ENCODE results near the gene CEP97.
"Not testable (repeated sequence)": the region's sequence is repeated elsewhere in the genome, so short reads cannot be mapped to it uniquely, and the experiment has no call there.

The CEP97 gene

DNA sequence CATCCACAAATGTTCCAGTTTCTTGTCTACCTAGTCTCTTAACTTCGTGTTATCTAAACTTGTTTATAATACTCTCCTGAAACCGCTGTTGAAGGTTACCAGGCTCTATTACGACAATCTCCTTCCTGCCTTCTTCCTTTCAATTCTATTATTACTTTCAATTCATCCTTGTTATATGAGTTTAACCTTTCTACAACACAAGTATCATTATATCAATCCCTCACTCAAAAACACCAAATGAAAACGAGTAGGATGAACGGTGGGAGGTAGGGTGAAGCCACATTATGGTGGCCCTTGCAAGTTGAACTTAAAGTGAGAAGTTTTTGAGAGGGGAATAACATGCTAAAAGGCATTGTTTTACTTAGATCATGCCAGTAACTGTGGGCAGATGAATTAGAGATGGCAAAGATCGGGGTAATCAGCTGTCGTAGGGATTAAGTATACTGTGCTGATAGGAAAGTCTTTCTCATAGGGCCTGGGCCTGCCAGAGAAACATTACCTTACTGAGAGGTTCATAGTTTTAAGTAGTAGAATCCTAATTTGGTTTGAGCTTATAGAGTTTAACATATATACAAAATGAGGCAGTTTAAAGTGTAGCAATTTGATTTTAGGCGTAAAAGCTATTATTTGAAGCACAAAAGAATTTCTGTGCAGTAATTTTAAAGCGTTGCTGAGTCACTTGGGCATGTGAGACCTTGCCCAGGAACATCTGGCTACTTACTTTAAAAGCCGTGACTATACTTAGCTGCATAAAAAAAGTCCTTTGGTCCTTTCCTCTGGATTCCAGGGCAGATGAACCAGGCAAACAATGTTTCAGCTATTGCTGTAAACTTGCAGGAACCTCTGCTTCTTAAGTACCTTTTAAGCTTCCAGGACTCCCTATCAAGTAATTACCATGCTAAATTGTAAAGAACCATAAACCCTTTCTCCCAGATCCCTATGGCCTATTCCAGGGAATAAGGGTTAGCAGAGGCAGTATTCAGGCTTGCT is 3.3 kb upstream of the CEP97 start:
- no peak overlapping the region for H3K9ac ChIP-seq (ENCODE audit: low read length)
- no peaks in the 10 kb centered on the region for H3K27me3 ChIP-seq (ENCODE audit: control insufficient read depth, insufficient read depth, low read length)
- no peaks in the 10 kb centered on the region for H3K4me1 ChIP-seq (ENCODE audit: control insufficient read depth, insufficient read depth, low read length)
- H3K4me3 ChIP-seq (ENCODE audit: low read length), result no peak overlapping the region
- H3K27ac ChIP-seq (ENCODE audit: low read depth, low read length), result no peak overlapping the region
- no peaks in the 10 kb centered on the region for H3K36me3 ChIP-seq (ENCODE audit: control insufficient read depth, insufficient read depth, low read length)

DNA sequence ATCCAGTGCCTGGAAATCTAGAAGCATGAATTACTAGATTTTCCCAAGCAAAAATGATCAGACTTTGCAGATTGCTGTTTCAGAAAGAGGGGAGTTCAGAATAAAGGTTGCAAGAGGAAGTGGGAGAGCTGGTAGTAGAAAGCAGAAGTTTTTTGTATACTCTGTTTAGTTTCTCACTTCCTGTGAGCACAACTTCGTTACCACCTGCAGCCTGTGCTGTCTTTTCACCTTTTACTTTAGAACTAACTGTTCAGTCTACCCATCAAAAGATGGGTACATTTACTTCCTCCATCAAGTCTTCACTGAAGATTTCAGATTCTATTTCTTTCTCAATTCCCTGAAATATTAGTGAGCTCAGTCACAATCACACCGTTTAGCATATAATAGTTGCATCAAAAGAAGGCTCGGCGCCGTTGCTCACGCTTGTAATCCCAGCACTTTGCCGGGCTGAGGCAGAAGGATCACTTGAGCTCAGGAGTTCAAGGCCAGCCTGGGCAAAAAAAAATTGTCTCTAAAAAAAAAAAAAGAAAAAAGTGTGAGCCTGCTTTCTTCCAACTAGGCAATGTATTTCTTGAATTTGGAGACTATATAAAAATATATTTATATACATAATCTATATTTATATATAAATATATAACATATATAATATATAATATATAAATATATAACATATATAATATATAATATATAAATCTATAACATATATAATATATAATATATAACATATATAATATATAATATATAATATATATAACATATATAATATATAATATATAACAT is 1.8 kb upstream of the CEP97 start:
- Histone ChIP-seq H3K9ac (ENCODE audit: low read length) (no peak overlapping the region), H3K4me3 (ENCODE audit: low read length) (no peak overlapping the region), H3K27me3 (ENCODE audit: control insufficient read depth, insufficient read depth, low read length) (no peaks in the 10 kb centered on the region), H3K27ac (ENCODE audit: low read depth, low read length) (no peak overlapping the region), H3K36me3 (ENCODE audit: control insufficient read depth, insufficient read depth, low read length) (no peaks in the 10 kb centered on the region), H3K4me1 (ENCODE audit: control insufficient read depth, insufficient read depth, low read length) (no peaks in the 10 kb centered on the region)

DNA sequence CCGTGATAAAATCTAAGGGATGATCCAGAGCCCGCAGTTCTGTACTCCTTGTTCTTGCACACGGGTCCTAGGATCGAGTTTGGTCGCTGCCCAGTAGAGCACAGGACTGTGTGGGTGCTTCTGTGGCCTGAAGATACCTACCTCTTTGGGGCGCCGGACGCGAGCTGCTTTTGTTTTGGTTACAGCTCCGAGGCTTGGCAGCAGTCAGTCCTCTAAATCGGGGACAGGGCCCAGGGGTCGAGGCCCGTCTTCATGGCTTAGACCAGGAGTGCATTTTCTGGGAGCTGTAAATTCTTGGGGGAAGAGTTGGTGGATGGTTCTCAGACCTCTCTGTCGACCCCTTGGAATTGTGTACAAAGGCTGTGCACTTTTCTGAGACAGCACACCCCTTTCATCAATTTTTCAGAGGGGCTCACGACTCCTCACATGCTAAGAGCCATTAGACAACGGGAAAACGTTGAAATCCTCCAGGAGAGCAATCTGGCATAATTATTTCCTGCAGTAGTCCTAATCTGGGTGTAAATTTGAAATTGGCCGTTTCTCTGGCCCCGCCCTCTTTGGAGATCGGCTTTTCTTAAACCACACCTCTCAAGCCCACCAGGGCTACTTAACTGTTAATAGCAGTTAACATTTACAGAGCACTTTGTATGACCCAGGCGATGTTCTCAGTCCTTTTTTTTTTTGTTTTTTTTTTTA is 928 bp downstream of the CEP97 start:
- peak overlapping the region; percentile 62 for H3K27ac ChIP-seq (ENCODE audit: low read depth, low read length)
- peak overlapping the region; percentile 86 for H3K9ac ChIP-seq (ENCODE audit: low read length)
- peak overlapping the region; percentile 98 for H3K4me3 ChIP-seq (ENCODE audit: low read length)
- no peaks in the 10 kb centered on the region for H3K4me1 ChIP-seq (ENCODE audit: control insufficient read depth, insufficient read depth, low read length)
- no peaks in the 10 kb centered on the region for H3K36me3 ChIP-seq (ENCODE audit: control insufficient read depth, insufficient read depth, low read length)
- H3K27me3 ChIP-seq (ENCODE audit: control insufficient read depth, insufficient read depth, low read length), result no peaks in the 10 kb centered on the region

GRCh38 chr3:101725890-101726275 is 1.5 kb downstream of the CEP97 start:
- peak overlapping the region; percentile 23 for H3K4me3 ChIP-seq (ENCODE audit: low read length)
- H3K36me3 ChIP-seq (ENCODE audit: control insufficient read depth, insufficient read depth, low read length), result no peaks in the 10 kb centered on the region
- no peak overlapping the region for H3K27ac ChIP-seq (ENCODE audit: low read depth, low read length)
- H3K9ac ChIP-seq (ENCODE audit: low read length), result no peak overlapping the region
- H3K4me1 ChIP-seq (ENCODE audit: control insufficient read depth, insufficient read depth, low read length), result no peaks in the 10 kb centered on the region
- no peaks in the 10 kb centered on the region for H3K27me3 ChIP-seq (ENCODE audit: control insufficient read depth, insufficient read depth, low read length)

GRCh38 chr3:101729586-101729985 is 5.2 kb downstream of the CEP97 start:
- no peak overlapping the region for H3K9ac ChIP-seq (ENCODE audit: low read length)
- no peak overlapping the region for H3K4me3 ChIP-seq (ENCODE audit: low read length)
- no peaks in the 10 kb centered on the region for H3K36me3 ChIP-seq (ENCODE audit: control insufficient read depth, insufficient read depth, low read length)
- H3K4me1 ChIP-seq (ENCODE audit: control insufficient read depth, insufficient read depth, low read length), result no peaks in the 10 kb centered on the region
- no peak overlapping the region for H3K27ac ChIP-seq (ENCODE audit: low read depth, low read length)
- no peaks in the 10 kb centered on the region for H3K27me3 ChIP-seq (ENCODE audit: control insufficient read depth, insufficient read depth, low read length)

DNA sequence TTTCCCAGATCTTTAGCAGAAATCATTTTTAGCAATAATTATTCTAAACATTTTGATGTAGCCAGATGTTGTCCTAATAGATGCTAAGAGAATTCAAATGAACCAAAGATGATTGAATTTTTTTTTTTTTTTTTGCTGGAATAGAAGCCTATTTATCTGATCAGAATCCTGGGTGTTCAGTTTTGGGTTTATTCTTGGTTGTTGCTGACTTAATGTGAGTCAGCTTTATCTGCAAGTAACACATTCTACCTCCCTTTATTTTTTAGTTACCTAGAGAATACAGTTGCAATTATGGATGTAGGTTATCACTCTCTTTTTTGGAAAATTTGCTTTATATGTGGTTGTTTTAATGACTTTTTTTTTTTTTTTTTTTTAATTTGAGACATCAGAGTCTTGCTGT is 6.4 kb downstream of the CEP97 start:
- no peak overlapping the region for H3K27ac ChIP-seq (ENCODE audit: low read depth, low read length)
- no peaks in the 10 kb centered on the region for H3K27me3 ChIP-seq (ENCODE audit: control insufficient read depth, insufficient read depth, low read length)
- H3K4me3 ChIP-seq (ENCODE audit: low read length), result no peak overlapping the region
- no peaks in the 10 kb centered on the region for H3K4me1 ChIP-seq (ENCODE audit: control insufficient read depth, insufficient read depth, low read length)
- H3K36me3 ChIP-seq (ENCODE audit: control insufficient read depth, insufficient read depth, low read length), result peaks cover 4% of the 10 kb centered on the region
- no peak overlapping the region for H3K9ac ChIP-seq (ENCODE audit: low read length)

DNA sequence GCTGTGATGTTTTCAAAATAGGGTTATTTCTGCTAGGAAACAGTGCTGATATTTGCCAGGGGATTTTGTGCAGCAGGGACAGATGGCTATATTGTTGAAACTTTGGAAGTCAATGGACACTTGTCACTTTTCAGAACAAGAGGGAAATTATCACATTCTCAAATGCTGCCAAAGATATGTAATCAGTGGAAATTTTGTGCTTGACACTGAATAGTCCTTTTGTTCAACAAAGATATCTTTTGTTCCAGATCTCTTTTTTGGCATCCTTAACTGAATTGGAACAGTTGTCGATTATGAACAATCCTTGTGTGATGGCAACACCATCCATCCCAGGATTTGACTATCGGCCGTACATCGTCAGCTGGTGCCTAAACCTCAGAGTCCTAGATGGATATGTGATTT is 7.8 kb downstream of the CEP97 start:
- Histone ChIP-seq H3K27ac (ENCODE audit: low read depth, low read length) (no peak overlapping the region), H3K9ac (ENCODE audit: low read length) (no peak overlapping the region), H3K36me3 (ENCODE audit: control insufficient read depth, insufficient read depth, low read length) (peaks cover 4% of the 10 kb centered on the region), H3K27me3 (ENCODE audit: control insufficient read depth, insufficient read depth, low read length) (no peaks in the 10 kb centered on the region), H3K4me1 (ENCODE audit: control insufficient read depth, insufficient read depth, low read length) (no peaks in the 10 kb centered on the region), H3K4me3 (ENCODE audit: low read length) (no peak overlapping the region)

GRCh38 chr3:101735833-101736232 is 11.4 kb downstream of the CEP97 start:
- H3K36me3 ChIP-seq (ENCODE audit: control insufficient read depth, insufficient read depth, low read length), result peaks cover 4% of the 10 kb centered on the region
- H3K27ac ChIP-seq (ENCODE audit: low read depth, low read length), result no peak overlapping the region
- no peaks in the 10 kb centered on the region for H3K27me3 ChIP-seq (ENCODE audit: control insufficient read depth, insufficient read depth, low read length)
- H3K4me1 ChIP-seq (ENCODE audit: control insufficient read depth, insufficient read depth, low read length), result no peaks in the 10 kb centered on the region
- H3K4me3 ChIP-seq (ENCODE audit: low read length), result no peak overlapping the region
- H3K9ac ChIP-seq (ENCODE audit: low read length), result no peak overlapping the region

- not testable (repeated sequence) for H3K9ac ChIP-seq (ENCODE audit: low read length); H3K27me3 ChIP-seq (ENCODE audit: control insufficient read depth, insufficient read depth, low read length); H3K27ac ChIP-seq (ENCODE audit: low read depth, low read length); H3K4me3 ChIP-seq (ENCODE audit: low read length); H3K36me3 ChIP-seq (ENCODE audit: control insufficient read depth, insufficient read depth, low read length); H3K4me1 ChIP-seq (ENCODE audit: control insufficient read depth, insufficient read depth, low read length)
These were observed 17.5 kb downstream of the CEP97 start for GRCh38 chr3:101741914-101742313.

- no peaks in the 10 kb centered on the region for H3K27me3 ChIP-seq (ENCODE audit: control insufficient read depth, insufficient read depth, low read length)
- H3K27ac ChIP-seq (ENCODE audit: low read depth, low read length), result no peak overlapping the region
- H3K4me1 ChIP-seq (ENCODE audit: control insufficient read depth, insufficient read depth, low read length), result no peaks in the 10 kb centered on the region
- H3K4me3 ChIP-seq (ENCODE audit: low read length), result no peak overlapping the region
- no peaks in the 10 kb centered on the region for H3K36me3 ChIP-seq (ENCODE audit: control insufficient read depth, insufficient read depth, low read length)
- no peak overlapping the region for H3K9ac ChIP-seq (ENCODE audit: low read length)
These were observed 20.4 kb downstream of the CEP97 start for GRCh38 chr3:101744811-101745210.

- not testable (repeated sequence) for H3K27ac ChIP-seq (ENCODE audit: low read depth, low read length); H3K4me3 ChIP-seq (ENCODE audit: low read length); H3K36me3 ChIP-seq (ENCODE audit: control insufficient read depth, insufficient read depth, low read length); H3K4me1 ChIP-seq (ENCODE audit: control insufficient read depth, insufficient read depth, low read length); H3K27me3 ChIP-seq (ENCODE audit: control insufficient read depth, insufficient read depth, low read length); H3K9ac ChIP-seq (ENCODE audit: low read length)
These were observed 21.5 kb downstream of the CEP97 start for GRCh38 chr3:101745934-101746333.

- H3K27me3 ChIP-seq (ENCODE audit: control insufficient read depth, insufficient read depth, low read length); H3K36me3 ChIP-seq (ENCODE audit: control insufficient read depth, insufficient read depth, low read length): not testable (repeated sequence)
These were observed 29.1 kb downstream of the CEP97 start for GRCh38 chr3:101753386-101754113.

More at GRCh38 chr3:101753386-101754113, 29.1 kb downstream of the CEP97 start:
- not testable (repeated sequence) for H3K4me1 ChIP-seq (ENCODE audit: control insufficient read depth, insufficient read depth, low read length); H3K27ac ChIP-seq (ENCODE audit: low read depth, low read length); H3K9ac ChIP-seq (ENCODE audit: low read length); H3K4me3 ChIP-seq (ENCODE audit: low read length)

Data from rectal smooth muscle tissue (tissue), 1 donor.